ENCODE data around the gene STAMBP.

DNA sequence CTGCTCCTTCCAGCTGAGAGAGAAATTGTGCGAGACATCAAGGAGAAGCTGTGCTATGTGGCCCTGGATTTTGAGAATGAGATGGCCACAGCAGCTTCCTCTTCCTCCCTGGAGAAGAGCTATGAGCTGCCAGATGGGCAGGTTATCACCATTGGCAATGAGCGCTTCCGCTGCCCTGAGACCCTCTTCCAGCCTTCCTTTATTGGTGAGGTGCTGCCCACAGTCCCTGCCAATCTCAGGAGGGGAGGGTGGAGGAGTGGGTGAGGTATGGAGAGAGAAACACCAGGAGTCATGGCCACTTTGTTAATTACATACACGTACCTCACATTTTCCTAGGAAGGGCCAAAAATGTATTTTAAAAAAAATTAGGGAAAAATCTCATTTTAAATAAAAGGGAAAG is 85.9 kb downstream of the STAMBP start:
- TF ChIP-seq, protein P1, sequence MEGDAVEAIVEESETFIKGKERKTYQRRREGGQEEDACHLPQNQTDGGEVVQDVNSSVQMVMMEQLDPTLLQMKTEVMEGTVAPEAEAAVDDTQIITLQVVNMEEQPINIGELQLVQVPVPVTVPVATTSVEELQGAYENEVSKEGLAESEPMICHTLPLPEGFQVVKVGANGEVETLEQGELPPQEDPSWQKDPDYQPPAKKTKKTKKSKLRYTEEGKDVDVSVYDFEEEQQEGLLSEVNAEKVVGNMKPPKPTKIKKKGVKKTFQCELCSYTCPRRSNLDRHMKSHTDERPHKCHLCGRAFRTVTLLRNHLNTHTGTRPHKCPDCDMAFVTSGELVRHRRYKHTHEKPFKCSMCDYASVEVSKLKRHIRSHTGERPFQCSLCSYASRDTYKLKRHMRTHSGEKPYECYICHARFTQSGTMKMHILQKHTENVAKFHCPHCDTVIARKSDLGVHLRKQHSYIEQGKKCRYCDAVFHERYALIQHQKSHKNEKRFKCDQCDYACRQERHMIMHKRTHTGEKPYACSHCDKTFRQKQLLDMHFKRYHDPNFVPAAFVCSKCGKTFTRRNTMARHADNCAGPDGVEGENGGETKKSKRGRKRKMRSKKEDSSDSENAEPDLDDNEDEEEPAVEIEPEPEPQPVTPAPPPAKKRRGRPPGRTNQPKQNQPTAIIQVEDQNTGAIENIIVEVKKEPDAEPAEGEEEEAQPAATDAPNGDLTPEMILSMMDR (IDR thresholded peaks at IDR 0.05), result no peak
- TF ChIP-seq POLR2A (IDR thresholded peaks at IDR 0.05), result no peak
